GM06990 (cell line): ENCODE measurements around the gene CCDC201.

ENCODE experiments used
- DNase-seq: peaks from one replicate; pipeline ENCODE4 v3.0.0-alpha.2; 2011; ENCODE audit not compliant: insufficient read length; ENCODE audit errors: extremely low read depth
- H3K27me3 ChIP-seq: replicated peaks from 2 replicates; pipeline ENCODE4 v1.6.0; 2011; ENCODE audit warnings: low read length; ENCODE audit not compliant: control insufficient read depth, insufficient read depth
- H3K36me3 ChIP-seq: 2 replicates; pipeline ENCODE4 v1.5.1; 2011; ENCODE audit warnings: low read length; ENCODE audit not compliant: control insufficient read depth, insufficient read depth
- H3K4me3 ChIP-seq: replicated peaks from 2 replicates; pipeline ENCODE4 v1.5.1; 2011; ENCODE audit warnings: low read depth, mild to moderate bottlenecking, control low read depth, low read length
- CTCF ChIP-seq: IDR thresholded peaks from 2 replicates; pipeline ENCODE4 v1.5.1; 2011; ENCODE audit warnings: low read length, control low read depth, mild to moderate bottlenecking, inconsistent platforms; ENCODE audit not compliant: insufficient read depth, poor library complexity, severe bottlenecking

CCDC201 gene

GRCh38 chr7:45912972-45913371 lies 40.1 kb upstream of the CCDC201 start:
- no peaks in the 10 kb centered on the region for H3K36me3 ChIP-seq

GRCh38 chr7:45911311-45911710 lies 38.4 kb upstream of the CCDC201 start:
- Histone ChIP-seq H3K36me3 (no peaks in the 10 kb centered on the region), H3K4me3 (no peak overlapping the region)
- DNase-seq = no peak

More at GRCh38 chr7:45912972-45913371, 40.1 kb upstream of the CCDC201 start:
- no peak for DNase-seq
- H3K27me3 ChIP-seq = peaks cover 4% of the 10 kb centered on the region
- no peak overlapping the region for H3K4me3 ChIP-seq
- no peak for TF ChIP-seq CTCF

GRCh38 chr7:45910855-45911254 lies 38.0 kb upstream of the CCDC201 start:
- DNase-seq = no peak
- TF ChIP-seq CTCF = no peak
- H3K36me3 ChIP-seq = no peaks in the 10 kb centered on the region
- H3K27me3 ChIP-seq = peaks cover 4% of the 10 kb centered on the region
- no peak overlapping the region for H3K4me3 ChIP-seq

More at GRCh38 chr7:45911311-45911710, 38.4 kb upstream of the CCDC201 start:
- TF ChIP-seq CTCF = no peak
- peaks cover 4% of the 10 kb centered on the region for H3K27me3 ChIP-seq

- Histone ChIP-seq H3K36me3 (no peaks in the 10 kb centered on the region), H3K4me3 (no peak overlapping the region), H3K27me3 (peaks cover 2% of the 10 kb centered on the region; the same call in 1 of the 2 replicates)
- no peak for TF ChIP-seq CTCF
- DNase-seq = no peak
These were observed 36.7 kb upstream of the CCDC201 start for GRCh38 chr7:45909561-45909960.

- Histone ChIP-seq H3K36me3 (no peaks in the 10 kb centered on the region), H3K27me3 (no peaks in the 10 kb centered on the region), H3K4me3 (no peak overlapping the region)
- TF ChIP-seq CTCF = no peak
- no peak for DNase-seq
These were observed 29.9 kb upstream of the CCDC201 start for GRCh38 chr7:45902820-45903219.

- no peaks in the 10 kb centered on the region for H3K36me3 ChIP-seq
- no peak for DNase-seq
- TF ChIP-seq CTCF = no peak
These were observed 28.7 kb upstream of the CCDC201 start for GRCh38 chr7:45901566-45901965.

More at GRCh38 chr7:45901566-45901965, 28.7 kb upstream of the CCDC201 start:
- H3K4me3 ChIP-seq = no peak overlapping the region
- H3K27me3 ChIP-seq = no peaks in the 10 kb centered on the region
